ENCODE measurements around the gene ABCA3. TPM values are rescaled to one million over a fixed set of nuclear protein-coding genes. Genes with fewer than 3 reads are reported as not detected.

ABCA3 gene
- polyA plus RNA-seq, 3 donors = 6.6 to 7.8 (median 7.5) TPM

- no peak for DNase-seq
Observed at GRCh38 chr16:2235234-2235651, 105.3 kb downstream of the ABCA3 start.

- DNase-seq = no peak
Observed at GRCh38 chr16:2234813-2235170, 105.7 kb downstream of the ABCA3 start.

- DNase-seq = no peak
Observed at GRCh38 chr16:2233872-2234812, 106.4 kb downstream of the ABCA3 start.

- no peak for DNase-seq
Observed at GRCh38 chr16:2233046-2233775, 107.3 kb downstream of the ABCA3 start.

GRCh38 chr16:2232094-2232990, 108.2 kb downstream of the ABCA3 start:
- DNase-seq = no peak

- DNase-seq = no peak
Observed at GRCh38 chr16:2231016-2231931, 109.3 kb downstream of the ABCA3 start.

- DNase-seq = no peak
Observed at GRCh38 chr16:2230376-2230775, 110.2 kb downstream of the ABCA3 start.

GRCh38 chr16:2229632-2230250, 110.8 kb downstream of the ABCA3 start:
- no peak for DNase-seq

- DNase-seq = no peak
Observed at GRCh38 chr16:2229091-2229490, 111.4 kb downstream of the ABCA3 start.

GRCh38 chr16:2228161-2228824, 112.2 kb downstream of the ABCA3 start:
- DNase-seq = no peak

- DNase-seq = no peak
Observed at GRCh38 chr16:2226918-2227317, 113.6 kb downstream of the ABCA3 start.

- no peak for DNase-seq
Observed at GRCh38 chr16:2226245-2226793, 114.2 kb downstream of the ABCA3 start.

Other genes starting within 250 kb of the ABCA3 start
- 100 to 1,000 TPM in 2 of 3 donors, 10 to 100 TPM in 1; 96.5 to 119 (median 115) TPM for gene PKD1, start 204.8 kb downstream of the ABCA3 start, polyA plus RNA-seq (ENCODE audit: insufficient read length in 3 of 3)
- gene RAB26, start 192.1 kb downstream of the ABCA3 start, polyA plus RNA-seq (ENCODE audit: insufficient read length in 3 of 3) = 1 to 10 TPM; 3.0 to 6.0 (median 3.1) TPM
- 10 to 100 TPM; 56.1 to 61.1 (median 60.6) TPM for gene TRAF7, start 184.9 kb downstream of the ABCA3 start, polyA plus RNA-seq (ENCODE audit: insufficient read length in 3 of 3)
- 1 to 10 TPM; 1.8 to 2.6 (median 1.9) TPM for gene CASKIN1, start 144.1 kb downstream of the ABCA3 start, polyA plus RNA-seq (ENCODE audit: insufficient read length in 3 of 3)
- 10 to 100 TPM; 48.8 to 57.6 (median 55.2) TPM for gene MLST8, start 135.3 kb downstream of the ABCA3 start, polyA plus RNA-seq (ENCODE audit: insufficient read length in 3 of 3)
- 10 to 100 TPM in 1 of 3 donors, 1 to 10 TPM in 2; 6.6 to 11.8 (median 9.4) TPM for gene BRICD5, start 129.9 kb downstream of the ABCA3 start, polyA plus RNA-seq (ENCODE audit: insufficient read length in 3 of 3)
- 10 to 100 TPM; 15.1 to 18.8 (median 17.8) TPM for gene PGP, start 125.9 kb downstream of the ABCA3 start, polyA plus RNA-seq (ENCODE audit: insufficient read length in 3 of 3)
- 10 to 100 TPM; 19.8 to 26.3 (median 23.3) TPM for gene E4F1, start 117.1 kb downstream of the ABCA3 start, polyA plus RNA-seq (ENCODE audit: insufficient read length in 3 of 3)
- 1 to 10 TPM in 2 of 3 donors, under 1 TPM in 1; 0.84 to 1.7 (median 1.6) TPM for gene DNASE1L2, start 104.3 kb downstream of the ABCA3 start, polyA plus RNA-seq (ENCODE audit: insufficient read length in 3 of 3)
- 10 to 100 TPM; 76.6 to 90.9 (median 81.6) TPM for gene ECI1, start 89.1 kb downstream of the ABCA3 start, polyA plus RNA-seq (ENCODE audit: insufficient read length in 3 of 3)
- gene RNPS1, start 72.6 kb downstream of the ABCA3 start, polyA plus RNA-seq (ENCODE audit: insufficient read length in 3 of 3) = 100 to 1,000 TPM; 207 to 240 (median 216) TPM
- 10 to 100 TPM; 12.6 to 15.4 (median 13.2) TPM for gene CCNF, start 88.7 kb upstream of the ABCA3 start, polyA plus RNA-seq (ENCODE audit: insufficient read length in 3 of 3)
- gene TEDC2, start 119.4 kb upstream of the ABCA3 start, polyA plus RNA-seq (ENCODE audit: insufficient read length in 3 of 3) = 10 to 100 TPM; 11.3 to 14.2 (median 13.7) TPM
- gene NTN3, start 130.6 kb upstream of the ABCA3 start, polyA plus RNA-seq (ENCODE audit: insufficient read length in 3 of 3) = 1 to 10 TPM; 2.4 to 4.3 (median 3.8) TPM
- gene TBC1D24, start 134.4 kb upstream of the ABCA3 start, polyA plus RNA-seq (ENCODE audit: insufficient read length in 3 of 3) = 10 to 100 TPM; 16.1 to 25.1 (median 24.0) TPM
- gene ATP6V0C, start 173.2 kb upstream of the ABCA3 start, polyA plus RNA-seq (ENCODE audit: insufficient read length in 3 of 3) = 100 to 1,000 TPM; 238 to 294 (median 248) TPM
- gene AMDHD2, start 179.6 kb upstream of the ABCA3 start, polyA plus RNA-seq (ENCODE audit: insufficient read length in 3 of 3) = 10 to 100 TPM; 33.7 to 47.0 (median 38.5) TPM
- gene CEMP1, start 190.7 kb upstream of the ABCA3 start, polyA plus RNA-seq (ENCODE audit: insufficient read length in 3 of 3) = 1 to 10 TPM; 2.8 to 8.6 (median 8.0) TPM
- gene PDPK1, start 197.3 kb upstream of the ABCA3 start, polyA plus RNA-seq (ENCODE audit: insufficient read length in 3 of 3) = 10 to 100 TPM; 49.4 to 51.4 (median 50.1) TPM

Data from renal pelvis (tissue), 4 donors.